SIG-M5 treated with dmso at 0.1 percent for 504 hours (cell line): ENCODE measurements around the gene HOXA2.

Experiments used
- DNase-seq: peaks from one replicate; lab custom pipeline; 2025; ENCODE audit not compliant: unreplicated experiment; lab: John Stamatoyannopoulos, UW

The HOXA2 gene

GRCh38 chr7:27126596-27127327, 24.3 kb upstream of the HOXA2 start:
- DNase-seq, result no peak

- no peak for DNase-seq
These were observed 23.5 kb upstream of the HOXA2 start for GRCh38 chr7:27125986-27126394.

- no peak for DNase-seq
These were observed 22.6 kb upstream of the HOXA2 start for GRCh38 chr7:27124902-27125689.

GRCh38 chr7:27124096-27124901, 21.8 kb upstream of the HOXA2 start:
- DNase-seq, result no peak

- no peak for DNase-seq
These were observed 21.1 kb upstream of the HOXA2 start for GRCh38 chr7:27123477-27124053.

- DNase-seq, result no peak
These were observed 20.6 kb upstream of the HOXA2 start for GRCh38 chr7:27123007-27123476.

GRCh38 chr7:27122077-27122910, 19.8 kb upstream of the HOXA2 start:
- no peak for DNase-seq

GRCh38 chr7:27121684-27122076, 19.2 kb upstream of the HOXA2 start:
- no peak for DNase-seq

- DNase-seq, result no peak
These were observed 17.0 kb upstream of the HOXA2 start for GRCh38 chr7:27119412-27119911.

- DNase-seq, result no peak
These were observed 16.1 kb upstream of the HOXA2 start for GRCh38 chr7:27118580-27118979.

- DNase-seq, result no peak
These were observed 15.5 kb upstream of the HOXA2 start for GRCh38 chr7:27117887-27118491.

- no peak for DNase-seq
These were observed 14.7 kb upstream of the HOXA2 start for GRCh38 chr7:27116962-27117886.

- DNase-seq, result no peak
These were observed 13.8 kb upstream of the HOXA2 start for GRCh38 chr7:27116031-27116961.

GRCh38 chr7:27115221-27116026, 12.9 kb upstream of the HOXA2 start:
- DNase-seq, result no peak

- DNase-seq, result no peak
These were observed 12.4 kb upstream of the HOXA2 start for GRCh38 chr7:27114881-27115220.

GRCh38 chr7:27113991-27114769, 11.7 kb upstream of the HOXA2 start:
- no peak for DNase-seq
